ENCODE measurements around the gene EIF4A3.

DNA sequence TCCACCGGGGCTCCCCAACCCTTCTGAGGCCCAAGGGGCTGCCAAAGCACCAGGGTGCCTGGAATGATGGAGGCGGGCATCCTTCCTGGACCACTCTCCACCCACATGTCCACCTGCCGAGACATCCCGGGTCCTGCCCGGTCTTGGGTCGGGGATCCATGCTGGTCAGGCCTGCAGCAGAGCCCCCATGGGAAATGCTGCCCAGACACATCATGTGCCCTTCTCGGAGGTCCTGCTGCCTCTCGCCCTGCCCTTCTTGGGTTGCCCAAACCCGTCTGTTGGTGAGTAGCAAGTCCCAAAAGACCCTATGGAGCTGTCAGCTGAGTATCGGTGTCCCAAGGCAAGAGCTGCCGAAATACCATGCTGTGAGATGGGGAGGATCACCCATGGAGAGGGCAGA is 60.3 kb downstream of the EIF4A3 start:
- TF ChIP-seq, protein P1, sequence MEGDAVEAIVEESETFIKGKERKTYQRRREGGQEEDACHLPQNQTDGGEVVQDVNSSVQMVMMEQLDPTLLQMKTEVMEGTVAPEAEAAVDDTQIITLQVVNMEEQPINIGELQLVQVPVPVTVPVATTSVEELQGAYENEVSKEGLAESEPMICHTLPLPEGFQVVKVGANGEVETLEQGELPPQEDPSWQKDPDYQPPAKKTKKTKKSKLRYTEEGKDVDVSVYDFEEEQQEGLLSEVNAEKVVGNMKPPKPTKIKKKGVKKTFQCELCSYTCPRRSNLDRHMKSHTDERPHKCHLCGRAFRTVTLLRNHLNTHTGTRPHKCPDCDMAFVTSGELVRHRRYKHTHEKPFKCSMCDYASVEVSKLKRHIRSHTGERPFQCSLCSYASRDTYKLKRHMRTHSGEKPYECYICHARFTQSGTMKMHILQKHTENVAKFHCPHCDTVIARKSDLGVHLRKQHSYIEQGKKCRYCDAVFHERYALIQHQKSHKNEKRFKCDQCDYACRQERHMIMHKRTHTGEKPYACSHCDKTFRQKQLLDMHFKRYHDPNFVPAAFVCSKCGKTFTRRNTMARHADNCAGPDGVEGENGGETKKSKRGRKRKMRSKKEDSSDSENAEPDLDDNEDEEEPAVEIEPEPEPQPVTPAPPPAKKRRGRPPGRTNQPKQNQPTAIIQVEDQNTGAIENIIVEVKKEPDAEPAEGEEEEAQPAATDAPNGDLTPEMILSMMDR (IDR thresholded peaks at IDR 0.05), result no peak
- no peak for TF ChIP-seq POLR2A (IDR thresholded peaks at IDR 0.05)

Measured in esophagus squamous epithelium (tissue), 4 donors.